D721Med (cell line): ENCODE data around the gene HOXA2.

Experiments used
- DNase-seq: peaks from one replicate; pipeline ENCODE4 v3.0.0; 2011; ENCODE audit warnings: low spot score; ENCODE audit not compliant: insufficient read length
- FAIRE-seq: peaks from 2 replicates; lab custom pipeline; 2011; peaks lifted over from hg19 to GRCh38; lab: Jason Lieb, UNC
- CTCF ChIP-seq: IDR thresholded peaks from 2 replicates; pipeline ENCODE4 v1.5.1; 2012; ENCODE audit warnings: mild to moderate bottlenecking, control low read depth; ENCODE audit not compliant: insufficient read depth; ENCODE audit errors: missing control alignments

Gene HOXA2

DNA sequence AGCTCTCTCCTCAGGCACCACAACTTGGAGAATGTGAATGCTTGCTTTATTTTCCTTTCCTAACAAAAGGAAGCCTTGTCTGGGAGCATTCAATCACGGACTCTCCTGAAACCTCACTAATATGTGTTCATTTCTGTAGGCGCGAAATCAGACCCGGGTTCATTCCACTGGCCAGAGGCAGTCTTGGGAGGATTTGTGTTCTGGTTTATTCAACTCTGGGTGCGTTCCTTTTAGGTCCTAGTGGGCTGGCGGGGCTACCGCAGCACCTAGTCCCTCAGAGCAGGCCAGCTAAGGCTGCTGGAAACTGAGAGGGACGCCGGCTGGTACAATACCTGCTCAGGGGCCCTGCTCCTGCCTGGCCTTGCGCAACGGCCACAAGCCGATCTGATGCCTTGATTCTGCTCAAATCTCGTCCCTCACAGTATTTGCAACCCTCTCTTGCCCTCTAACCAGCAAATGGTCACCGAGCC lies 20.6 kb upstream of the HOXA2 start:
- DNase-seq, result no peak
- TF ChIP-seq CTCF, result no peak
- no peak for FAIRE-seq

GRCh38 chr7:27122077-27122910 lies 19.8 kb upstream of the HOXA2 start:
- no peak for FAIRE-seq
- no peak for TF ChIP-seq CTCF
- no peak for DNase-seq

DNA sequence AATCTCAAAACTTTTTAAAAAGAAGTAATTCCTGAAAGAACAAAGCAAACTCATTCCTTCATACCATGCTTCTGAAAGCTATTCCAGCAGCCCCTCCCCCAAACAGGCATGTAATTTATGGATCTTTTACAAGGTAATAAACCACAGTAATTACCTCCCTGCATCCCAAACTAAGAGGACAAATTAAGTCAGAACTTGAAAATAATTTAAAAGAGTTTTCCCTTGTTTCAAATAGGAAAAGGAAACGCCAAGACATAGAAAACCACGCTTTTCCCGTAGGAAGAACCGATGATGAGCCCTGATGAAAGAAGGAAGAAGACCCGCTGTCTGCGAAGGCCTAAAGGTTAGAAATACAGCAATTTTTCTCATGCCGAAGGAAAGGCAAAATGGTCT lies 19.2 kb upstream of the HOXA2 start:
- TF ChIP-seq CTCF, result no peak
- DNase-seq (no peak), FAIRE-seq (no peak)

GRCh38 chr7:27119412-27119911 lies 17.0 kb upstream of the HOXA2 start:
- DNase-seq (no peak), FAIRE-seq (no peak)
- TF ChIP-seq CTCF, result no peak

DNA sequence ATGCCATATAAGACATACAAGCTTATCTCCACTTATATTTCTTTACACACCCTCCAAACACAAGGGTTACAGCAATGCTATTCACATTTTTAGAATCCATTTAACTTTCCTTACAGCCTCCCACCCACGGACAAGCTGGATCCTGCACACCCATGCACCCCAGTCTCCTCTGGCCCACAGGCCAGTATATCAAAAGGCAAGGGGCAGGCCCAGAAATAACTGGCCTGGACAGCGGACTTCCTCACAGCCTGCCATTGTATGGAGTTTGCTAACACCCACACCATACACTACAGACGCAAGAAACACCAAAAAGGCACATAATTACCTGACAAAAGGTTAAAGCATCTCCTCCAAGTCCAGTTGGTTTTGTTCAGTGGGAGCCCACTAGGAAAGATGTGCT lies 16.1 kb upstream of the HOXA2 start:
- DNase-seq (no peak), FAIRE-seq (no peak)

DNA sequence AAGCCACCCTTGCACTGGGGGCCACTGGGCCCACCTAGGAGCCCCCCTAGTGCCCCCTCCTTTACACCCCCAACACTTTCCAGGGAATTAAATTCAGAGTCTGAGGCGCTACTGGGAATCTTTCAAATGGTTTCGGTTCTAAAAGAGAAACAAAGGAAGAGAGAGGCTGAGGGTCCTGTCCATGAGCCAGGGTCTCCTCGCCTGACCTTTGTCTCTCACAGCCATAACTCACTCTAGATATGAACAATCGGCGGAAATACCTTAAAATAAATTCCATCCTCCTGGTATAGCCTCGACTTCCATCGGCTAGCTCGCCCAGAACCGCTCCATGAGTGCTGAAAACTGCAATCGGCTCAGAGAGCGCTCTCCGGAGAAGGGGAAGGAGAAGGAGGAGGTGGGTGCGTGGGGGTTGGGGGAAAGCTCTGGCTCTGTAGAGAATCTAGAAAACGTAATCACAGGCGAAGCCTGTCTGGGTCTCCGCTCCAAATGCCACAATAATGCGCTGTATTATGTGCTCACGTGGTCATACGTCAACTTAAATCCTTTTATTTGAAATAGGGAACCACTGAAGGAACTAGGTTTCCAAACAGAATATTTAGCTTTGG lies 15.5 kb upstream of the HOXA2 start:
- no peak for TF ChIP-seq CTCF
- DNase-seq, result no peak
- no peak for FAIRE-seq

More for the DNA sequence above, 16.1 kb upstream of the HOXA2 start:
- TF ChIP-seq CTCF, result no peak
